AG10803 (cell line): ENCODE measurements around the gene CRACR2A.
A peak's percentile ranks its signal among the peaks of the same experiment; 100 is the strongest.

Experiments used
- DNase-seq: peaks from one replicate; pipeline ENCODE4 v3.0.0; 2010; ENCODE audit warnings: low read depth
- H3K4me3 ChIP-seq: 2 replicates; pipeline ENCODE4 v1.5.1; 2011; ENCODE audit warnings: mild to moderate bottlenecking, low read length, control low read depth
- CTCF ChIP-seq: conservative IDR thresholded peaks from 2 replicates; pipeline ENCODE4 v1.5.1; 2011; ENCODE audit warnings: mild to moderate bottlenecking, low read length, control low read depth, inconsistent platforms

CRACR2A gene

GRCh38 chr12:3715999-3716398, 36.9 kb downstream of the CRACR2A start:
- no peak for DNase-seq

GRCh38 chr12:3713947-3714346, 39.0 kb downstream of the CRACR2A start:
- H3K4me3 ChIP-seq, result no peak overlapping the region
- TF ChIP-seq CTCF, result no peak
- DNase-seq, result no peak

More at GRCh38 chr12:3715999-3716398, 36.9 kb downstream of the CRACR2A start:
- H3K4me3 ChIP-seq, result no peak overlapping the region
- TF ChIP-seq CTCF, result no peak

- TF ChIP-seq CTCF, result no peak
- no peak for DNase-seq
- no peak overlapping the region for H3K4me3 ChIP-seq
These were observed 39.4 kb downstream of the CRACR2A start for GRCh38 chr12:3713483-3713882.

GRCh38 chr12:3712209-3712992, 40.5 kb downstream of the CRACR2A start:
- no peak for DNase-seq
- TF ChIP-seq CTCF, result no peak
- no peak overlapping the region for H3K4me3 ChIP-seq

- no peak for DNase-seq
- no peak for TF ChIP-seq CTCF
- H3K4me3 ChIP-seq, result no peak overlapping the region
These were observed 47.6 kb downstream of the CRACR2A start for GRCh38 chr12:3705354-3705675.

- DNase-seq, result peak; percentile 53
- TF ChIP-seq CTCF, result no peak
- H3K4me3 ChIP-seq, result peak overlapping the region; percentile 41
These were observed 48.2 kb downstream of the CRACR2A start for GRCh38 chr12:3704512-3705353.

GRCh38 chr12:3700861-3701260, 52.0 kb downstream of the CRACR2A start:
- peak; percentile 83 for DNase-seq
- no peak overlapping the region for H3K4me3 ChIP-seq
- no peak for TF ChIP-seq CTCF
